Activated CD8-positive, alpha-beta T cell treated with anti-CD3 and anti-CD28 coated beads for 36 hours (primary cell): ENCODE measurements around the gene ADGRA1. TPM values are rescaled to one million over a fixed set of nuclear protein-coding genes. Genes with fewer than 3 reads are reported as not detected.

Experiments used
- ATAC-seq: fragments of 200-7000 bp; cut with Tn5 transposase; one replicate; pipeline ENCODE4 v1.10.0; 2021; ENCODE audit warnings: mild to moderate bottlenecking, moderate library complexity
- CTCF ChIA-PET: fragments of 350-600 bp; sonication (Branson Sonifier 250); formaldehyde crosslinking; loops from one replicate; lab custom pipeline; 2021; ENCODE audit warnings: antibody characterized with exemption; lab: Charles Lee
- POLR2A ChIA-PET: fragments of 350-600 bp; sonication (Branson Sonifier 250); formaldehyde crosslinking; loops from one replicate; lab custom pipeline; 2021; ENCODE audit warnings: antibody characterized with exemption; lab: Charles Lee
- DNase-seq: peaks from one replicate; pipeline ENCODE4 v3.0.0-alpha.2; 2020
- H3K27ac Mint-ChIP-seq: one replicate; pipeline ENCODE4 v1.8.0; 2021; ENCODE audit warnings: mild to moderate bottlenecking, mixed read lengths
- H3K27me3 Mint-ChIP-seq: one replicate; pipeline ENCODE4 v1.8.0; 2021; ENCODE audit warnings: mixed read lengths
- H3K36me3 Mint-ChIP-seq: one replicate; pipeline ENCODE4 v1.8.0; 2021; ENCODE audit warnings: low read depth, mixed read lengths
- H3K4me1 Mint-ChIP-seq: one replicate; pipeline ENCODE4 v1.8.0; 2021; ENCODE audit warnings: low read depth, mixed read lengths
- H3K4me3 Mint-ChIP-seq: one replicate; pipeline ENCODE4 v1.8.0; 2021; ENCODE audit warnings: mild to moderate bottlenecking, moderate library complexity, mixed read lengths
- H3K9me3 Mint-ChIP-seq: one replicate; pipeline ENCODE4 v1.8.0; 2021; ENCODE audit warnings: mixed read lengths
- CTCF ChIP-seq: fragments of 200-600 bp; IDR thresholded peaks from one replicate; pipeline ENCODE4 v1.8.0; 2022; ENCODE audit warnings: antibody characterized with exemption, mild to moderate bottlenecking
- intact Hi-C: fragments of 100-400 bp; cut with micrococcal nuclease; formaldehyde crosslinking; loops from one replicate; pipeline ENCODE4 v1.10.0; 2022
- total RNA-seq, 2 experiments: library from RNA; stranded (reverse); gene quantifications; one replicate each; pipeline ENCODE4 v1.2.3, GENCODE V29; 2021

ADGRA1 gene
- total RNA-seq, 2 experiments from 2014 or later, result not detected

DNA sequence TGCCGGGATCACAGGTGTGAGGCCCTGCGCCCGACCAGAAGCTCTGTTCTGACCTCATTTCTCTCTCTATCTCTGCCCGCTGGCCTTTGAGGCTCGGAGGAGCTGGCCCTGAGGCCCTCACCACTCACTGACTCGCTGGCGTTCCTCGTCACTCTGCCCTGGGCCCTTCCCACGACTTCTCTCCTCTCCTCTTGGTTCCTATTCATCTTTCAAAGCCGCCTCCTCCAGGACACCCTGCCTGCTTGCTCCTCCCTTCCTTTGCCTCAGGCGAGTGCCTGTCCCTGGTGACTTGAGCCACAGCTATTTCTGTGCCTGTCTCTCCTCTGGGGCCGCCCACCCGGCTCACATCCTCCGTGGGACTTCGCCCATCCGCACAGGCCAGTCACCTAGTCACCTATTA, 17.3 kb upstream of the ADGRA1 start:
- intact Hi-C loops, result no loop called here
- DNase-seq, result no peak
- POLR2A ChIA-PET, result no interaction called here
- Mint-ChIP-seq H3K36me3 (no peaks in the 10 kb centered on the region), H3K4me3 (no peak overlapping the region), H3K9me3 (no peaks in the 10 kb centered on the region), H3K27me3 (no peaks in the 10 kb centered on the region), H3K4me1 (no peaks in the 10 kb centered on the region), H3K27ac (no peak overlapping the region)
- CTCF ChIA-PET, result no interaction called here
- TF ChIP-seq CTCF, result no peak
- ATAC-seq, result no peak

DNA sequence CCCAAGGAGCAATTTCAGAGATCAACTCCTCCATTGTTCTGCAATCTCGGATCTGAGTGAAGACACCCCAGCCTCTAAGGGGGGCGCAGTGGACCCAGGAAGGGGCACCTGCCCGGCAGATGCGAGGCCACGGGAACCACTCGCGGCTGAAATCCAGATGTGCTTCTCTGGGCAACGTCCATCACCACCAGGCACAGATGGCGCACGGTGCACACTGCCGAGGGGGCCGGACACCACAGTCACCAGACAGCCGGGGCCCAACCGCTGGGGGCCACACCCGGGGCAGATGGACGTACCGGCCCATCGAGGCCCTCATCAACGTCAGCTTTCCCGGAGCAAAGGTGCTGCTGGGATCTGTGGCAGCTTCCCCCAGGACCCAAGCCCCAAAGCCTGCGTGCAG, 16.9 kb upstream of the ADGRA1 start:
- Mint-ChIP-seq H3K4me3 (no peak overlapping the region), H3K4me1 (no peaks in the 10 kb centered on the region), H3K9me3 (no peaks in the 10 kb centered on the region), H3K36me3 (no peaks in the 10 kb centered on the region), H3K27ac (no peak overlapping the region), H3K27me3 (no peaks in the 10 kb centered on the region)
- ATAC-seq (no peak), DNase-seq (no peak)
- CTCF ChIA-PET, result no interaction called here
- TF ChIP-seq CTCF, result no peak
- intact Hi-C loops, result no loop called here
- POLR2A ChIA-PET, result no interaction called here

GRCh38 chr10:133071733-133072132, 16.0 kb upstream of the ADGRA1 start:
- DNase-seq, result no peak
- Mint-ChIP-seq H3K4me1 (no peaks in the 10 kb centered on the region), H3K27me3 (no peaks in the 10 kb centered on the region), H3K27ac (no peak overlapping the region), H3K36me3 (no peaks in the 10 kb centered on the region), H3K4me3 (no peak overlapping the region), H3K9me3 (no peaks in the 10 kb centered on the region)
- ATAC-seq, result no peak
- ChIA-PET POLR2A (no interaction called here), CTCF (no interaction called here)
- intact Hi-C loops, result no loop called here
- no peak for TF ChIP-seq CTCF

GRCh38 chr10:133072196-133072595, 15.5 kb upstream of the ADGRA1 start:
- CTCF ChIA-PET, result no interaction called here

More at GRCh38 chr10:133072196-133072595, 15.5 kb upstream of the ADGRA1 start:
- no peaks in the 10 kb centered on the region for H3K27me3 Mint-ChIP-seq
- ATAC-seq (no peak), DNase-seq (no peak)
- H3K36me3 Mint-ChIP-seq, result no peaks in the 10 kb centered on the region
- H3K27ac Mint-ChIP-seq, result no peak overlapping the region
- no peak overlapping the region for H3K4me3 Mint-ChIP-seq
- intact Hi-C loops, result no loop called here
- no peaks in the 10 kb centered on the region for H3K4me1 Mint-ChIP-seq
- TF ChIP-seq CTCF, result no peak
- POLR2A ChIA-PET, result no interaction called here
- H3K9me3 Mint-ChIP-seq, result no peaks in the 10 kb centered on the region
